ENCODE data around the gene HELZ2. TPM values are rescaled to one million over a fixed set of nuclear protein-coding genes. Genes with fewer than 3 reads are reported as not detected.
"Not testable (repeated sequence)": the region's sequence is repeated elsewhere in the genome, so short reads cannot be mapped to it uniquely, and the experiment has no call there.

Gene HELZ2, protein sequence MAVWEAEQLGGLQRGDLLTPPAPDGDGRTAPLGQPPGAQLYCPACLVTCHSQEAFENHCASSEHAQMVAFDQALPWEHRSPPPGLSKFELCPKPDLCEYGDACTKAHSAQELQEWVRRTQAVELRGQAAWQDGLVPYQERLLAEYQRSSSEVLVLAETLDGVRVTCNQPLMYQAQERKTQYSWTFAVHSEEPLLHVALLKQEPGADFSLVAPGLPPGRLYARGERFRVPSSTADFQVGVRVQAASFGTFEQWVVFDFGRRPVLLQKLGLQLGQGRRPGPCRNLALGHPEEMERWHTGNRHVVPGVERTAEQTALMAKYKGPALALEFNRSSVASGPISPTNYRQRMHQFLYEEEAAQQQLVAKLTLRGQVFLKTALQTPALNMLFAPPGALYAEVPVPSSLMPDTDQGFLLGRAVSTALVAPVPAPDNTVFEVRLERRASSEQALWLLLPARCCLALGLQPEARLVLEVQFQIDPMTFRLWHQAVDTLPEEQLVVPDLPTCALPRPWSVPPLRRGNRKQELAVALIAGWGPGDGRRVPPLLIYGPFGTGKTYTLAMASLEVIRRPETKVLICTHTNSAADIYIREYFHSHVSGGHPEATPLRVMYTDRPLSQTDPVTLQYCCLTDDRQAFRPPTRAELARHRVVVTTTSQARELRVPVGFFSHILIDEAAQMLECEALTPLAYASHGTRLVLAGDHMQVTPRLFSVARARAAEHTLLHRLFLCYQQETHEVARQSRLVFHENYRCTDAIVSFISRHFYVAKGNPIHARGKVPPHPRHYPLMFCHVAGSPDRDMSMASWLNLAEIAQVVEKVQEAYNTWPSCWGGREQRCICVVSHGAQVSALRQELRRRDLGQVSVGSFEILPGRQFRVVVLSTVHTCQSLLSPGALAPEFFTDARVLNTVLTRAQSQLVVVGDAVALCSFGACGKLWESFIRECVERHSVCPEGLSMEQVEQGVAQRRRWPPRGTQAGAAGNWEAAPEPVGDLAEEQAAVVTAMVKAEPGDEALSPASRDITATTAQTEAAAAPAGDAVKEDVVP (N-terminal part only)
- 10 to 100 TPM in 5 of 8 experiments, 1 to 10 TPM in 3; 4.7 to 19.3 (median 14.1) TPM for total RNA-seq

DNA sequence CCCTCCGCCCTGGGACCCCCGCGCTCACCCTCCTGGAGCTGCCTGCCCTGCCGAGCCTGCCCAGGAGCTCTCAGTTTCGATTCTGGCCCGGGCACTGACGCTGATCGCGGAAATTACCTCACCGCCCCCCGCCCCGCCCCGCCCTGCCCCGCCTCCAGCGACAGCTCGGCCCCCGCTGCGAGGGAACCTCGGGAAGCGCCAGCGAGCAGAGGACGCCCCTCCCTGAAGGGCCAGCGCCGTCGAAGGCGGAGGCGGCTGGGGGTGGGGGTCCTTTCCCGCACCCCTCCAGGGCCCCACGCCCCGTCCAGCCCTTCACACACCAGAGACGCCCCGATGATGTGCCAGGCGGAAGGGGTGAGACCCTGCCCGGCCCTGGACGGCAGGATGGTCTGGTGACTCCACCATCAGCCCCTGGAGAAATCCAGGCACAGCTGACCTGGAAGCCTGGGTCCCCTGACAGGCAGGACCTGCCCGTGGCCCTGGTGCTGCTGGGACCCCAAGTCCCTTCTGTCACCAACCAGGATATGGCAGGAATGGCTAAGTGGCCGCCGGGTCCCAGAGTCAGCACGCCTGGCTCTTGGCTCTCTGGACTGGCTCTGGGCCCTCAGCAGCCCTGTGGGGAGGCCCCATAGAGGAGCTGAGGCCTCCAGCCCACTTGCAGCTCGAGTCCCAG is at the start of gene HELZ2:
Gene HELZ2 (minus strand): TSS at position 84 of the 673 bp plus-strand sequence. CDS start 1,854 bp downstream, outside the sequence.
- WGBS, 10 experiments: 14 to 70% (median 67%) methylated on average over 2 of the region's 40 CpGs; no CpG with 5 or more reads in 7 of the 10 experiments
- ATAC-seq (replicated peaks in 6 of 8): peak; percentile 76 to 90 (median 82)
- Histone ChIP-seq H3K27ac (no peak within 1 kb of the TSS), H3K4me3 (peak within 1 kb of the TSS; percentile 30 to 68 (median 54)), H3K4me1 (replicated peaks in 1 of 2) (peaks cover 6 to 16% of the 10 kb centered on the region in 2 donors)
- in situ Hi-C loops (cut with MboI; ENCODE audit: low pct_unique_long_range_greater_than_20kb in 2 of 9, low sequenced_read_pairs in 9 of 9, unreplicated experiment in 9 of 9): no loop called here

DNA sequence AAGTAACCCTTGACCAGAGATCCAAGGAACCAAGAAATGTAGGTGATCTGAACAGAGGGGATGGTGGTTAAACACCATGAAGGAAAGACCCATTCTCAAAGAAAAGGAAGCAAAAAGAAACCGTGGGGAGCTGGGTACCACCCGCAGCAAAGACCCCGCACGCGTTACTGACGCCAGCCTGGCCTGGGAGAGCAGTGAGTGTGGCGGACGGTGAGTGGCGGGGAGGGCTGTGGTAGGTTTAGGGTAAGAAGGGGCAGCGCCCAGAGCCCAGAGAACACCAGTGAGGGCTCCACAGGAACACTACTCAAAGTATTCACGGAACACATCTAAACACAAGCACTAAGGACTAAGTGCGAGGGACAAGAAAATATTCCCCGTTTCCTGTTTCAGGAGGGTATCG is 48.7 kb upstream of the HELZ2 start:
- Histone ChIP-seq H3K4me3 (no peak overlapping the region), H3K27ac (no peak overlapping the region), H3K4me1 (replicated peaks in 1 of 2) (peaks cover 3 to 6% of the 10 kb centered on the region in 2 donors)
- WGBS, 10 experiments: 89 to 100% (median 97%) methylated on average over 1 to 14 of the region's 14 CpGs; no CpG with 5 or more reads in 1 of the 10 experiments
- ATAC-seq (replicated peaks in 6 of 8): no peak
- in situ Hi-C loops (cut with MboI; ENCODE audit: low pct_unique_long_range_greater_than_20kb in 2 of 9, low sequenced_read_pairs in 9 of 9, unreplicated experiment in 9 of 9): no loop called here

DNA sequence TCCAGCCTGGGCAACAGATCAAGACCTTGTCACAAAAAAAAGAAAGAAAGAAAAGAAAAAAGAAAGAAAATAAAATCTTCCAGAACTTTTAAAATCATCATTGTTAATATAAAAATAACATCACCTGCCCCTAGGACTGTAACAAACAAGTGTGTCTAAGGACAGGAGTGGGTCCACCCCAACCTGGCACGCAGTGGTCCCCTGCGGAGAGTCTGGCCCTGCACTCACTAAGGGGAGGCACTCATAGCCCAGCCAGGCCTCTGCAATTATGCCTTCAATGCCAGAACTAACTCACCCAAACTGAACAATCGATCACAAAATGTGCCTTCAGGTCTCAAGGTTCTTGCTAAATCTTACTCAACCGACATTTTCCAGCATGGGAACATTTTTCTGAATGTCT is 48.1 kb upstream of the HELZ2 start:
- WGBS, 10 experiments: 88 to 100% (median 100%) methylated on average over 1 to 4 of the region's 4 CpGs; no CpG with 5 or more reads in 3 of the 10 experiments
- no peak overlapping the region for H3K4me3 ChIP-seq
- in situ Hi-C loops (cut with MboI; ENCODE audit: low pct_unique_long_range_greater_than_20kb in 2 of 9, low sequenced_read_pairs in 9 of 9, unreplicated experiment in 9 of 9): no loop called here
- H3K27ac ChIP-seq: no peak overlapping the region
- peaks cover 3 to 6% of the 10 kb centered on the region in 2 donors for H3K4me1 ChIP-seq (replicated peaks in 1 of 2)
- ATAC-seq (replicated peaks in 6 of 8): no peak

DNA sequence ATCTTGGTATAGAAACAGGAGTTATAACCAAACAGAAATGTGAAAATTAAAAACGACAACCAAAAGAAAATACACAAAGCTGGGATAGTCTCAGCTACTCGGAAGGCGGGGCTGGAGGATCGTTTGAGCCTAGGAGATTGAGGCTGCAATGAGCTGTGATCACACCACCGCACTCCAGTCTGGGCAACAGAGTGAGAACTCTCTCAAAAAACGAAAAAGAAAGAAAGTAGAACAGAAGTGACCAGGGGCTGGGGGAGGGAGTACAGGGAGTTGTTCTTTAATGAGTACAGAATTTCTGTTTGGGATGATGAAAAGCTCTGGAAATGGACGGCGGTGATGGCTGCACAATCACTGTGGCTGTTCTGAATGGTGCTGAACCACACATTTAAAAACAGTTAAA is 47.0 kb upstream of the HELZ2 start:
- in situ Hi-C loops (cut with MboI; ENCODE audit: low pct_unique_long_range_greater_than_20kb in 2 of 9, low sequenced_read_pairs in 9 of 9, unreplicated experiment in 9 of 9): no loop called here
- WGBS, 10 experiments: 60 to 100% (median 86%) methylated on average over 1 to 8 of the region's 8 CpGs; no CpG with 5 or more reads in 1 of the 10 experiments
- H3K4me3 ChIP-seq: no peak overlapping the region
- peaks cover 3 to 6% of the 10 kb centered on the region in 2 donors for H3K4me1 ChIP-seq (replicated peaks in 1 of 2)
- H3K27ac ChIP-seq: no peak overlapping the region
- ATAC-seq (replicated peaks in 6 of 8): no peak

DNA sequence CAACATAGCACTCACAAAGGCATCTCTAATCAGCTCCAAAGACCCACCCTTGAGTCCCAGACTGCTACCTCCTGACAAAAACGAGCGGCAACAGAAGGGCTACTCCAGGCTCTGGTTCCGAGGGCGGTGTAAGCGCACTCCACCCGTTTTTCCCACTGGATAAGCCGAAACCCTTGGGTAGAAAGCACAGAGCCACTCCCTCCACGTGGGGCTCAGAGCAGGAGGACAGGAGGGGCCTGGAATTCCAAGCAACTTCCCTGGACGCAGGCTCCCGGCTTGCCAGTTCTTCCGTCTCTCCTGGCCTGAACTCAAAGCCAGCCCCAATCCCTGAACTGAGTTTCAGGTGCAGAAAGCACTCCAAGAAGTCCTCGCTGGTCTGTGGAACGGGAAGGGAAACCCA is 45.5 kb upstream of the HELZ2 start:
- H3K4me1 ChIP-seq (replicated peaks in 1 of 2): no peaks in the 10 kb centered on the region
- H3K4me3 ChIP-seq: no peak overlapping the region
- H3K27ac ChIP-seq: no peak overlapping the region
- 66 to 92% (median 83%) methylated on average over 1 to 10 of the region's 13 CpGs; no CpG with 5 or more reads in 4 of the 10 experiments for WGBS, 10 experiments
- in situ Hi-C loops (cut with MboI; ENCODE audit: low pct_unique_long_range_greater_than_20kb in 2 of 9, low sequenced_read_pairs in 9 of 9, unreplicated experiment in 9 of 9): no loop called here
- no peak for ATAC-seq (replicated peaks in 6 of 8)

DNA sequence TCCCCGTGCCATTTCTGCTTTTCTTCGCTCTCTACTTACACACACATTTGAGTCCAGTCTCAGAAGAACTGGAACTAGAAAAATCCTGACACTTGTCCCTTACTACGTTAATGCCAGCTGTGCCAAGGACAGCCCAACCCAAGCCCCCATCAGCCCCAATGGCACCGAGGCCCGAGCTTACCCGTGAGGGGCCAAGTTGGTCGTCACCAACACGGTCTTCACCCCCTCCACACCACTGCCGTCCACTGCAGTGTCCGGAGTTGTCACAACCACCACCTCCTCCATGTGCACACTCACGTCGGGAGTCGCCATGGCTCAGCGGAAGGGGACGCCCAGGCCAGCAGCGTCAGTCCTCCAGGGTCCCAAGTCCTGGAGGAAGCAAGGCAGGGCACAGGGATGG is 45.0 kb upstream of the HELZ2 start:
- no peak for ATAC-seq (replicated peaks in 6 of 8)
- in situ Hi-C loops (cut with MboI; ENCODE audit: low pct_unique_long_range_greater_than_20kb in 2 of 9, low sequenced_read_pairs in 9 of 9, unreplicated experiment in 9 of 9): no loop called here
- 93 to 100% (median 96%) methylated on average over 2 to 10 of the region's 16 CpGs; no CpG with 5 or more reads in 5 of the 10 experiments for WGBS, 10 experiments
- no peak overlapping the region for H3K27ac ChIP-seq
- no peak overlapping the region for H3K4me3 ChIP-seq
- no peaks in the 10 kb centered on the region for H3K4me1 ChIP-seq (replicated peaks in 1 of 2)

DNA sequence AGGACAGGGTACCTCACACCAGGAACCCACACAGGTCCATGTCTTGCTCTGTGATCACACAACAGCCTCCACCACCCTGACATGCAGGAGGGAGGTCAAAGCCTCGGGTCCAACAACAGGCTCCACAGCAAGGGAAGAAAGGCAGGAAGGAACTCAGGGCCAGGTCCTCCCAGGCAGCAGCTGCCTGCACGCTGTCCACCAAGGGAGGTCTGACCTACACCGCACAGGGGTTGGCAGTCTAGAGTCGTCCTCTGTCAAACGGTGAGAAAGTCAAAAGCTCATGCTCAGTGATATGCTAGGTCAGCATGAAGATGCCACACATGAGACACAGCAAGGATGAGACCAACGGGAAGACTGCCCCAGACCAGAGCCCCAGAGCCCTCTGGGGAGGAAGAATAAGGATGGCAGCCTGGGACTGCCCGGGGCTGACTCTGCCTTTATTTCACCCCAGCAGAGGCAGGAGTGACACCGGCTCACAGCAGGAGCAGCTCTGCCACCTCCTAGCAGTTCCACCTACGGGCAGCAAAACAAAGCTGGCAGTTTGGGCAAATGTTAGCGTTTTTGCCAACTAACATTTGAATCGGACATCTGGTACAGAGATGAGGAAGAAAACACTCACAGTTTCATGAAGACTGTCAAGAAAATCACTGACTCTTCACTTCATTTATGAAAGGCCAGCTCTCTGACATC is 44.4 kb upstream of the HELZ2 start:
- ATAC-seq (replicated peaks in 6 of 8): no peak
- H3K4me3 ChIP-seq: no peak overlapping the region
- no peak overlapping the region for H3K27ac ChIP-seq
- WGBS, 10 experiments: 87 to 100% (median 95%) methylated on average over 1 to 7 of the region's 11 CpGs; no CpG with 5 or more reads in 4 of the 10 experiments
- in situ Hi-C loops (cut with MboI; ENCODE audit: low pct_unique_long_range_greater_than_20kb in 2 of 9, low sequenced_read_pairs in 9 of 9, unreplicated experiment in 9 of 9): no loop called here
- H3K4me1 ChIP-seq (replicated peaks in 1 of 2): no peaks in the 10 kb centered on the region

DNA sequence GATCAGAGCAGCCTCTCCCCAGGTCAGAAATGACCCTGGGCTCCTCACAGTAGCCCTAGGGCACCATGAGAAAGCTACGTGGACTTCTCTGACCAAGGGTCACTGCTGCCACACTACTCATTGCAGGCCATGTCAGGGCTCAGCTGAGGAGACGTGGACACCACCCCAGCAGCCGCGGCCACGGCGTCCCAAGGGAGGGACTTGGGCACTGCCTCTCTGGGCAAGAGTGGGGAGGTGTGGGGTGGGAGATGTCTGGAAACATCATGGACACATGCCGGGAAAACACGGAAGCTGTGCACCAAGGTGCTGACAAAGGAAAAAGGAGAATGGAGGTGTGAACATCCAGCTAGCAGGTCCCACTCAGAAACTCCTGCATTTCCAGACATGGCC is 43.8 kb upstream of the HELZ2 start:
- ATAC-seq (replicated peaks in 6 of 8): no peak
- in situ Hi-C loops (cut with MboI; ENCODE audit: low pct_unique_long_range_greater_than_20kb in 2 of 9, low sequenced_read_pairs in 9 of 9, unreplicated experiment in 9 of 9): no loop called here
- H3K4me3 ChIP-seq: no peak overlapping the region
- no peak overlapping the region for H3K27ac ChIP-seq
- 100% methylated on average over 1 to 2 of the region's 8 CpGs; no CpG with 5 or more reads in 8 of the 10 experiments for WGBS, 10 experiments
- no peaks in the 10 kb centered on the region for H3K4me1 ChIP-seq (replicated peaks in 1 of 2)

DNA sequence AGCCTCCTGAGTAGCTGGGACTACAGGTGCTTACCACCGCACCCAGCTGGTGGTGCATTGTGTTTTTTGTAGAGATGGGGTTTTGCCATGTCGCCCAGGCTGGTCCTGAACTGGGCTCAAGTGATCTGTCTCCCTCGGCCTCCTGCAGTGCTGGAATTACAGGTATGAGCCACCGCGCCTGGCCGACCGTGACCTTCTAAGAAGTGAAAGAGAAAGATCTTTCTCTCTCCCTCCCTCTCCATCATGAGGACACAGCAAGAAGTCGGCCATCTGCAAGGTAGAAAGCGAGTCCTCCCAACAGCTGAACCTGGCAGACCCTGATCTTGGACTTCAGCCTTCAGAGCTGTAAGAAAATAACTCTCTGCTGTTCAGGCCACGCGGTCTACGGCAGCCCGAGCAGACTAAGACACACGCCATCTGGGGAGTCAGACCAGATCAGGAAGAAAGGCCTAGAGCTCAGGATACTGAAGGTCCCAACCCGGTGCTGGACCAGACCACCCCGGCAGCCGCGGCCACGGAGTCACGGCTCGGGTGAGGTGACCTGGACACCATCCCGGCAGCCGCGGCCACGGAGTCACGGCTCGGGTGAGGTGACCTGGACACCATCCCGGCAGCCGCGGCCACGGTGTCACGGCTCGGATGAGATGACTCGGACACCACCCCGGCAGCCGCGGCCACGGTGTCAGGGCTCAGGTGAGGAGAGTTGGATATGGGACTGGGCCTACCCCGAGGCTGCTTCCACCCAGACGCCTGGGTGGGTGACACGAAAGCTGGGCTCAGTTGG is 43.2 kb upstream of the HELZ2 start:
- 90 to 100% (median 96%) methylated on average over 1 to 13 of the region's 41 CpGs; no CpG with 5 or more reads in 3 of the 10 experiments for whole genome bisulfite sequencing, 10 experiments
- in situ Hi-C loops (cut with MboI; ENCODE audit: low pct_unique_long_range_greater_than_20kb in 2 of 9, low sequenced_read_pairs in 9 of 9, unreplicated experiment in 9 of 9): no loop called here
- no peak for ATAC-seq (replicated peaks in 6 of 8)

DNA sequence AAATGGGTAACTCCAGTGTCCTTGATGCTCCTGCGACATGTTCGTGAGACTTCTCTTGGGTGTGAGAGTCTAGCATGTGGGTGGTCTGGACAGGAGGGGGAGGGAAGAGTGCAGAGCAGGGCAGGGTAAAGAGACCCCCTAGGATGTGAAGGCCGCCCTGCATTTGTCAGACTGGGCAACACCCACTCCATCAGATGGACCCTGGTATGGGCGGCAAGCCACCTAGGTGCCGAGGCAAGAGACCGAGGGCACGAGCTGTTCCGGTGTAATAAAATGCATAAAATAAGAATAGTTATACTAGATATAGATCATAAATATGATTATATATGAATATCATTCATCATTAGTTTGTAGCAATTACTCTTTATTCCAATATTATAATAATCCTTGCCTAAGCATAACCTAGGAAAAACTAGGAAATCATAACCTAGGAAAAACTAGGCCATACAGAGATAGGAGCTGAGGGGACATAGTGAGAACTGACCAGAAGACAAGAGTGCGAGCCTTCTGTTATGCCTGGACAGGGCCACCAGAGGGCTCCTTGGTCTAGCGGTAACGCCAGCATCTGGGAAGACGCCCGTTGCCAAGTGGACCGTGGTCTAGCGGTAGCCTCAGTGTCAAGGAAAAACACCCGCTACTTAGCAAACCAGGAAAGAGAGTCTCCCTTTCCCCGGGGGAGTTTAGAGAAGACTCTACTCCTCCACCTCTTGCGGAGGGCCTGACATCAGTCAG is 40.0 kb upstream of the HELZ2 start:
- H3K27ac ChIP-seq; H3K4me3 ChIP-seq; ATAC-seq (replicated peaks in 6 of 8); H3K4me1 ChIP-seq (replicated peaks in 1 of 2); in situ Hi-C loops (cut with MboI; ENCODE audit: low pct_unique_long_range_greater_than_20kb in 2 of 9, low sequenced_read_pairs in 9 of 9, unreplicated experiment in 9 of 9): not testable (repeated sequence)
- 80 to 100% (median 96%) methylated on average over 1 to 7 of the region's 18 CpGs; no CpG with 5 or more reads in 2 of the 10 experiments for WGBS, 10 experiments

More for the DNA sequence above, 43.2 kb upstream of the HELZ2 start:
- Histone ChIP-seq H3K4me1 (replicated peaks in 1 of 2) (no peaks in the 10 kb centered on the region), H3K4me3 (no peak overlapping the region), H3K27ac (no peak overlapping the region)

Data from motor neuron (in vitro differentiated cells).